GM12872 (cell line): ENCODE measurements around the gene ZFP62.
A peak's percentile ranks its signal among the peaks of the same experiment; 100 is the strongest.

Experiments used
- CTCF ChIP-seq: IDR thresholded peaks from 3 replicates; pipeline ENCODE4 v1.5.1; 2011; ENCODE audit warnings: low read depth, mild to moderate bottlenecking, low read length, moderate library complexity; ENCODE audit not compliant: insufficient read depth

ZFP62 gene

GRCh38 chr5:180872419-180872818 lies 11.3 kb upstream of the ZFP62 start:
- no peak for TF ChIP-seq CTCF

GRCh38 chr5:180870276-180871068 lies 9.4 kb upstream of the ZFP62 start:
- TF ChIP-seq CTCF, result no peak

DNA sequence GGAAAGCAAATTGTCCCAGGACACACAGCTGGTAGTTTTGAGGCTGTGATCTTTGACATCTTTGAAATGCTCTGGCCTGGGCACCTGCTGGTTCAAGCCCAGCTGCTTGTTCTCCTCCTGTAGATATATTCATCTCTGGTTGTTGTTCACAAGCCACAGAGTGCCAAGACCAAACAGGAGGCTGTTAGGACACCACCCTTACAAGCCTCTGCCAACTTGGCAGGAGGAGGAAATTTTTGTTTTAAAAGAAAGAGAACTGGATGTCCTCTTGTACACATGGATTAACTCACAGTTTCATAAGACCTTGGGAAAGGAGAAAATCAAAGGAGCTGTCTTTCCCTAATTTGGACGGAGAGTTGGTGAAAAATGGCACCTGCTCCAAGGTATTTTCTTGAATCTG lies 8.5 kb upstream of the ZFP62 start:
- TF ChIP-seq CTCF, result no peak

- peak; percentile 81 for TF ChIP-seq CTCF
Observed at GRCh38 chr5:180868960-180869359, 7.9 kb upstream of the ZFP62 start.

DNA sequence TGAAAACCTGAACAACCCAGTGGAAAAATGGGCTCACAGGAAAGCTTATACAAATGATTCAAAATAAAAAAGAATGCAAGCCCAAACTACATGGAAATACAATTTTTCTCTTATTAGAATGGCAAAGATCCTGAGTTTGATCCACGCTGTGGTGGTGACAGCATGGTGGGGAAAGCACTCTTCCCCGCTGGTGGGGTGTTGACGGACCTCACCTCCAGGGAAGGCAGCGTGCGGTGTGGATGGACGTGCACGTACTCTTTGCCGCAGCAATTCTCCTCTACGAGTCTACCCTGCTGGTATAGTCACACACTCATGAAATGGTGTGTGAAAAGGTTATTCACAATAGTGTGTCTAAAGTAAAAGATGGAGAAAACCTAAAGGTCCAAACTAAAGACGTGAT lies 5.9 kb upstream of the ZFP62 start:
- no peak for TF ChIP-seq CTCF

DNA sequence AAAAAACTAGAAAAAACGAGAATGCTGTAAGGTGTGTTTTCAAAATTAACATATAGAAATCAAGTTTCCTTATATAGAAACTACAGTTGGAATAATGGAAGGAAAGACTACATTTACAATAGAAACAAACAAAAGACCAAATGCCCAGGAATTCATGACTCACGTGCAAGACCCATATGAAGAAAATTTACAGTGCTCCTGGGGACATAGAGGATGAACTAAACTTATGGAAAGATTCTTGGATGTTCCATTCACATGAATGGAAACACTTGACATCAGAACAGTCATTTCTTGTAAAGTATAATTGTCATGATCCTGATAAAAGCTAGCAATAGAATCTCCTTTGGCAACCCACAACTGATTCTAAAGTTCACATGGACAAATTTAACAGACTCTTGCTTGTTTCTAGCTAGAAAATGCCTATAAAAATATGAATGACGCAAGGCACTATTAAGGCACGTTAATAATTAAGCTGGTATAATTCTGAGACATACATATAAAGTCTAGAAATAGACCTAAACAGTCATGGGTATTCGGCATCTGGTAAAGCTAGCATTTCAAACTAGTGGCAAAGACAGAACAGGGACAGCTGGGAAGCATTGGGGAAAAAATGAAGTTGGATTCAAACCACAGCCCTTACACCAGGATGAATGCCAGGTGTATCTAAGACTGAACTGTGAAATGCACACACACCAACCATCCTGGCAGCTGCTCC lies 5.1 kb upstream of the ZFP62 start:
- no peak for TF ChIP-seq CTCF

DNA sequence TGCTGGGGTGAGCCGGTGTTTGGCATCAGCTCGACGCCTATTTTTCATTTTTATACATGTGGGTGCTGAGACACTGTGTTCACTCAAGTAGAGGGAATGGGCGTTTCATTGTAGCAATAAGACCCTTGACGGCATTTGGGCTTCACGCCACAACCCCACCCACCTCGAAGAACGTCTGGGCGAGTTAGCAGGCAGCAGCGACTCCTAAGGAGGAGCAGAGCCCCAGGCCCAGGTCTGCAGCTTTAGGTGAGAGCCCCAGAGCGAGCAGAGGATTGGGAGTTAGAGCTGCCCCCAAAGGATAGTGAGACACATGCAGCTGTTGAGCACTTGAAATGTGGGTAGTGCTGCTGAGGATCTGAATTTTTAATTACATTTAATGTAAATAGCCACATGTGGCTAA lies 1.6 kb upstream of the ZFP62 start:
- no peak for TF ChIP-seq CTCF
